Measurements from ENCODE around the gene HS3ST6. TPM values are rescaled to one million over a fixed set of nuclear protein-coding genes. Genes with fewer than 3 reads are reported as not detected.

Gene HS3ST6
- total RNA-seq, 1 donor from 2014 or later: not detected

DNA sequence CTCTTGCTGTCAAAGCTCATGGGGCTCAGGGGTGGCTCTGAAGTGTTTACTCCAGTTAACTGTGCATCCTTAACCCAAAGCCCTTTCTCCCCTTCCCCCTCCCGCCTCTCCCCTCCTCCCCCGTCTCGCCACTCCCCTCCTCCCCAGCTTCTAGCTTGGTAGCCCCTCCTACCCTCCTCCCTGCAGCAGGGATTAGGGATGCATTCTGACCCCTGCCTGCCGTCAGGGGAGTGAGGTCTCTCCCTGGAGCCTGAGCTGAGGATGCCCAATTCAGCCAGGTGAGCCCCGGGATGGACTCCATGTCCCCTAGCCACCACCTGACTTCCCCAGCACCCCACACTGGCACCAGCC is 1.6 kb downstream of the HS3ST6 start:
- no peaks in the 10 kb centered on the region for H3K4me1 Mint-ChIP-seq (ENCODE audit: low read depth)
- intact Hi-C loops (cut with micrococcal nuclease): no loop called here
- H3K4me3 Mint-ChIP-seq: no peak overlapping the region
- H3K27ac Mint-ChIP-seq: no peak overlapping the region
- peaks cover 33% of the 10 kb centered on the region for H3K27me3 Mint-ChIP-seq (ENCODE audit: insufficient read depth)
- no peak for DNase-seq (ENCODE audit: low spot score)
- H3K36me3 Mint-ChIP-seq (ENCODE audit: low read depth): no peaks in the 10 kb centered on the region
- no peaks in the 10 kb centered on the region for H3K9me3 Mint-ChIP-seq

DNA sequence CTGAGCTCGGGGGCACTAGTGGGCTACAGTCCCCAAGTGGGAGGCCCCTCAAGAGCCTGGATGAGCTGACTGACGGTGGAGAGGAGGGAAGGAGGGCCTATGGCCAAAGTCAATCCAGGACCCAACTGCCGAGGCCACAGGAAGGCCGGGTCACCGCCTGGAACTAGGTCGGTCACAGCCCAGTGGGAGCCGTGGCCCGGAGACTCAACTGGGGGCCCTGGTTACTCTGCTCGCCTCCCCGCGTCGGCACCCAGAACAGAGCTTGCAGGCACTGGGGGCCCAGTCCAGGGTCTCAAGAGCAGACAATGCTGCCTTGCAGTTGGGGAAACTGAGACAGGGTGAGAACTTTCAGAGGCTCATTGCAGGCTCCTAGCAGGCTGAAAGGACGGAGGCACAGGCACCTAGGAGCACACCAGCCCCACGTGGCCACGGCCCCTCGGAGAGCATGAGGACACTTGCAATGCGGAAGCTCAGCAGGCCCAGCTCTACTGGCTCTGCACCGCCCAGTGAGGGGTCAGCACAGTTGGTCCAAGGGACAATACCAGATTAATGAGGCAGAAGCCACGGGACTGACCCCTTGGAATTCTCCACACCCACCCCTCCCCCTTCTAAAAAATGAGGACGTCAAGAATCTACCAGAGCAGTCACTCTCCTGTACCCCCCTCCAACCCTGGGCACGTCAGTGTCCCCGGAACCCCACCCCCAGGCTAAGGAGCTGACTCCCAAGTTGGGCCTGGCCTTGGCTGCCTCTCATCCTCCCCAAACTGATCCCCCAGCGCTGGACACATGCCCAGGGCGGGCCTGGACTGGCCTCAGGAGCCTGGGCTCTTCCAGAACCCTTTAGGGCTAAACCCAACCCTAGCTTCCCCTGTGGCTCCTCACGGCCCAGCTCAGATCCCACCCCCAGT is 2.2 kb downstream of the HS3ST6 start:
- no peak for DNase-seq (ENCODE audit: low spot score)
- Mint-ChIP-seq H3K27me3 (ENCODE audit: insufficient read depth) (peaks cover 28% of the 10 kb centered on the region), H3K9me3 (no peaks in the 10 kb centered on the region), H3K36me3 (ENCODE audit: low read depth) (no peaks in the 10 kb centered on the region), H3K4me3 (no peak overlapping the region), H3K27ac (no peak overlapping the region), H3K4me1 (ENCODE audit: low read depth) (no peaks in the 10 kb centered on the region)
- intact Hi-C loops (cut with micrococcal nuclease): no loop called here

DNA sequence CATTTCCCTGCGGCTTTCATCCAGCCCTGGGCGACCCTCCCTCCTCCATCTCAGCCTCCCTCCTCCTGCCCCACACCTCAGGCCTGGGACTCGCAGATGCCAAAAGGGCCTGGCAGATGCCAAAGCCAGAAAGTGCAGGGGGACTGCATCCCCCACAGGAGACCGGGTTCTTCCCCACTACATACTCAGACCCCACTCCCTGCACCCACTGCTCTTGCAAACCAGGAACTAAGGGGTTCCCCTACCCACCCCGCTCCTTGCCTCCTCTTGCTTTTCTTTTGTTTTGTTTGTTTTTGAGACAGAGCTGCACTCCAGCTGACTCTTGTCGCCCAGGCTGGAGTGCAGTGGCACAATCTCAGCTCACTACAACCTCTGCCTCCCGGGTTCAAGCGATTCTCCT is 3.2 kb downstream of the HS3ST6 start:
- no peaks in the 10 kb centered on the region for H3K9me3 Mint-ChIP-seq
- DNase-seq (ENCODE audit: low spot score): no peak
- H3K27ac Mint-ChIP-seq: no peak overlapping the region
- H3K27me3 Mint-ChIP-seq (ENCODE audit: insufficient read depth): peaks cover 22% of the 10 kb centered on the region
- no peaks in the 10 kb centered on the region for H3K36me3 Mint-ChIP-seq (ENCODE audit: low read depth)
- no peak overlapping the region for H3K4me3 Mint-ChIP-seq
- no peaks in the 10 kb centered on the region for H3K4me1 Mint-ChIP-seq (ENCODE audit: low read depth)
- intact Hi-C loops (cut with micrococcal nuclease): no loop called here

DNA sequence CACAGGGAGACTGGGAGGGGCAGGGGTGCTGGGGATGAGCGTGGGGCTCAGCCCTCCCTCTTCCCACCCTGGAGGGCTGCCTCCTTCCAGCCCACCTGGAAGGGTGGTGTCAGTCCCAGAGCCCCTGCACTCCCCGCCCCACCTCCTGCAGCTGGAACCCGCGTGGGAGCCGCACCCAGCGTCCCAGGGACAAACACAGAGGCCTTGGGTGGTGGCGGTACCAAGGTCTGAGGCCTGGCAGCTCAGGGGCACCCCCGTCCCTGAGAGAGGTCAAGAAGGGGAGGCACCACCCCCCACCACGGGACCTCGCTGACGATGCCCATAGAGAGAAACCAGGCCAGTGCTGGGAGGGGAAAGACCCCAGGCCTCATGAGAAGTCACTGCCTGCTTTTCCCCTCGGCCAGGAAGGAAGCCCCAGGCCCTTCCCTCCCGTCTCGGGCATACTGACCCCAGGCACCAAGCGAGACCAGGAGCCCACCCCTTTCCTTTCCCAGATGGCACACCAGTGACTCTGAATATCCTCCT is 4.1 kb downstream of the HS3ST6 start:
- no peaks in the 10 kb centered on the region for H3K4me1 Mint-ChIP-seq (ENCODE audit: low read depth)
- H3K9me3 Mint-ChIP-seq: no peaks in the 10 kb centered on the region
- H3K4me3 Mint-ChIP-seq: no peak overlapping the region

DNA sequence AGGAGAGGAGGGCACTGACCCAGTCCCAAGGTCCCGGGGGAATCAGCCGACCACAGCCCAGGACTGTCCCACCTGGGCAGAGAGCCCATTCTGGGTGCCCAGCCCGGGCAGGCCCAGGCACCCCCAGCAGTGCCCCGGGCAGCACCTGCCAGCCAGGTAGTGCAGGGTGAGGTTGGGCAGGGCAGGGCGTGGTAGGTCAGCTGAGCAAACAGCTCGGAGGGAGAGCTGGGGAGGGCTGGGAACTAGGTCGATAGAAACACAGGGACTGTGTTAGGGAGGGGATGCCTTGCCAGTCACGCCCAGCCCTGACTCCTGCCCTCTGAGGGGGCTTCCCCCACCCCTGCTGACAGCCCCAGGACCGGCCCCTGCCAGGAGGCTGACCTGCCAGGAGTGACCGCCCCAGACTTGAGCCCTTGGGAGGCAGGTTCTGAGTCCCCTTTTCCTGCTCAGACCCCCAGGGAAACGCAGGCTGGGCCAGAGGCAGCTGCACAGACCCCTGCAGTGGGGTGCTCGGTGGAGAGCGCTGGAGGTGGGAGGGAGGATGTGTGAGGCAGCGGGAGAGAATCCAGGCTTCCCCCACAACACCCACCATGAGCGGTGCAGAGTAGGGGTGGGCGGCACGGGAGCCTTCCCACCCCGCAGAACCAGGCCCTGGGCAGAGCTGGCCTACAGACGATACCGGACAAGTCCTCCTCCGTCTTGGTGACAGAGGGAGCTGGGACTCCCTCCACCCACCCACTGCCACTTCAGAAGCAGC is 4.7 kb downstream of the HS3ST6 start:
- intact Hi-C loops (cut with micrococcal nuclease): no loop called here
- DNase-seq (ENCODE audit: low spot score): no peak
- H3K4me1 Mint-ChIP-seq (ENCODE audit: low read depth): no peaks in the 10 kb centered on the region
- no peaks in the 10 kb centered on the region for H3K36me3 Mint-ChIP-seq (ENCODE audit: low read depth)
- no peak overlapping the region for H3K27ac Mint-ChIP-seq
- no peaks in the 10 kb centered on the region for H3K9me3 Mint-ChIP-seq
- peaks cover 21% of the 10 kb centered on the region for H3K27me3 Mint-ChIP-seq (ENCODE audit: insufficient read depth)
- no peak overlapping the region for H3K4me3 Mint-ChIP-seq

More for the DNA sequence above, 4.1 kb downstream of the HS3ST6 start:
- no peaks in the 10 kb centered on the region for H3K36me3 Mint-ChIP-seq (ENCODE audit: low read depth)
- no peak overlapping the region for H3K27ac Mint-ChIP-seq
- intact Hi-C loops (cut with micrococcal nuclease): no loop called here
- H3K27me3 Mint-ChIP-seq (ENCODE audit: insufficient read depth): peaks cover 22% of the 10 kb centered on the region
- no peak for DNase-seq (ENCODE audit: low spot score)

DNA sequence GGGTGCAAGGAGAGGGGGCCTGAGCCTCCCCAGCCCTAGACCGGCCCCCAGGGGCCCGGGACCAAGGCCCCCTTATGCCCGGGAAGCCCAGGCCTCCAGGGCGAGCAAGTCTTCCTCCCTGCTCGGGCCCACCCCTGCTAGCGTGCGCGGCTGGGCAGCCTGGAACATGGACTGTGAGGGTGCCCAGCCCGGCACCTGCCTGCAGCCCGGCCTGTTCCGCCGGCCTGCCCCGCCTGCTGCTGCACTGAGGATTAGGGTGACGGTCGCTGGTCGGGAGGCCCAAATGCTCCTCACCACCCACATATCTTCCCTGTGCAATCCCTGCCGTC is 6.0 kb downstream of the HS3ST6 start:
- Mint-ChIP-seq H3K27me3 (ENCODE audit: insufficient read depth) (peaks cover 21% of the 10 kb centered on the region), H3K27ac (no peak overlapping the region), H3K4me3 (no peak overlapping the region), H3K36me3 (ENCODE audit: low read depth) (no peaks in the 10 kb centered on the region), H3K9me3 (no peaks in the 10 kb centered on the region), H3K4me1 (ENCODE audit: low read depth) (no peaks in the 10 kb centered on the region)
- intact Hi-C loops (cut with micrococcal nuclease): no loop called here
- no peak for DNase-seq (ENCODE audit: low spot score)

DNA sequence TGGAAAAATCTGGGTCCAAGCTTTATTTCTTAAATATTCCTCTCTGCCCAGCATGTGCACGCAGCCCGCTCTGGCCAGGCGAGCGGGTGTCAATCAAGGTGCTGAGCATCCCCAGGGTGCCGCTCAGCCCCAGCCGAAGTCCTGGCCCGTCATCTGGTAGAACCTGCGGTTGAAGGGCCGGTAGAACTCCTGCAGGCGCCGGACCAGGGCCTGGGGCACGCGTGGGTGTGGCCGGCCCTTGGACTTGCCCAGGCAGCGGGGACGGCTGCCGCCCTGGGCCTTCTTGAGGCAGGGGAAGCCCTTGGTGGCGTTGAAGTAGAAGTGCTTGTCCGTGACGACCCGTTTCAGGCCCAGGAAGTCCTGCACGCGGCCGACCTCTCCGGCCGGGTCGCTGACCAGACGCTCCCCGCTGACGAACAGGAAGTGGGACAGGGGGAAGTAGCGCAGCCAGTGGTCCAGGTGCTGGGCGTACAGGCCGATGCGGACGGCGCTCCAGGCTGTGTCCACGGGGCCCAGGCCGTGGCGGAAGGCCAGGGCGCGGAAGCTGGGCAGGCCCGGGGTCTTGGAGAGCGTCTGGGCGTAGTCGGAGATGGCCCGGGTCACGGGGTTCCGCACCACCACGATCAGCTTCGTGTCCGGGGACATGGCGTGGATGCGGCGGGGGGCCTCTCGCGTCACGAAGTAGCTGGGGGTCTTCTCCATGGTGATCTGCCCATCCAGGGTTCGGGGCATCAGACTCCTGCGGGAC is 6.6 kb downstream of the HS3ST6 start:
- peaks cover 15% of the 10 kb centered on the region for H3K27me3 Mint-ChIP-seq (ENCODE audit: insufficient read depth)
- H3K4me1 Mint-ChIP-seq (ENCODE audit: low read depth): no peaks in the 10 kb centered on the region
- H3K9me3 Mint-ChIP-seq: no peaks in the 10 kb centered on the region
- H3K36me3 Mint-ChIP-seq (ENCODE audit: low read depth): no peaks in the 10 kb centered on the region
- no peak for DNase-seq (ENCODE audit: low spot score)
- H3K27ac Mint-ChIP-seq: no peak overlapping the region
- no peak overlapping the region for H3K4me3 Mint-ChIP-seq
- intact Hi-C loops (cut with micrococcal nuclease): no loop called here

DNA sequence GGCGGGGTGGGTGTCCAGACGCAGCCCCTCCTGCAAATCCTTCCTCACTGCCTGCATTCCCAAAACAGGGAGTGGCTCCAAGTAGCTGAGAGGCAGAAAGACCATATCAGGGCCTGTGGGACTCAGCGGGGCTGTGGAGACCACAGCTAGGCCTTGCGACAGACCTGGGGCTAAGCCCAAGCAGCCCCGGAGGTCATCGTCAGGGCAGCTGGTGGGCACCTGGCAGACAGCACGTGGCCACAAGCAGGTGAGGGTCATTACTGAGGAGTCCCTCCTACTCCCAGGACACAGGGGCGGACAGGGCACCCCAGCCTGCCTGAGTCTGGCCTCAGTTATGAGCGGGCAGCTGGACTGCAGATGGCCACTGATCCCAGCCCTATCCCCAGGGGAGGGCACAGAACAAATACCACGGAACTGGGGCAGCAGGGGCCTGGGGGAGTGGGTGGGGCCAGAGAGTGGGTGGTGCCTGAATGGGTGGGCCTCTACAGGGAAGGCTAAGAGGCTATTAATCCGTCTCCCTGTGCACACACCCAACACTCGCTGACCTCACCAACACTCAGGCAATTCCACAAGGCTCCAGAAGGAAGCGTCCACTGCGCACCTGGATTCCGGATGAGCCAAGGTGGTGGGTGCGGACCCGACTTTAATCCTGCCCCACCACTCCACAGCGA is 8.5 kb downstream of the HS3ST6 start:
- H3K36me3 Mint-ChIP-seq (ENCODE audit: low read depth): no peaks in the 10 kb centered on the region
- no peak overlapping the region for H3K27ac Mint-ChIP-seq
- no peaks in the 10 kb centered on the region for H3K4me1 Mint-ChIP-seq (ENCODE audit: low read depth)
- DNase-seq (ENCODE audit: low spot score): no peak
- H3K4me3 Mint-ChIP-seq: no peak overlapping the region
- H3K9me3 Mint-ChIP-seq: no peaks in the 10 kb centered on the region
- H3K27me3 Mint-ChIP-seq (ENCODE audit: insufficient read depth): peaks cover 4% of the 10 kb centered on the region
- intact Hi-C loops (cut with micrococcal nuclease): no loop called here

DNA sequence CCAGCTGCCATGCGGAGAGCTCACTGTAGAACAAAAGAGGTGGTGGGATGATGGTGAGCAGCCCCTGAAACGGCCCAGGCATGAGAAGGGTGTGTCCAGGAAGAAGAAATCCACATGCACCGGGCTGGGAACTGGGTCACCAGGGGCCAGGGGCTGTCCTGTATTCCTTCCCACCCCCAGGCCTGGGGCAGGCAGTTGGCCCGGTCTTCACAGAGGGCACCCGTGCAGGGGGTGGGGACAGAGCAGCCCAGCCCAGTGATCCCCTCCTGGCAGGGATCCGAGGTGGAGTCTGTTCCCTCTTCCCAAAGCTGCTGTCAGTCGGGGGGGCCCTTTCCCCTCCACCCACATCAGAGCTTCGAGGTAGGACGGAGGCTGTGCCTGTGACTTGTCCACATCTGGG is 9.2 kb downstream of the HS3ST6 start:
- no peak overlapping the region for H3K4me3 Mint-ChIP-seq
- no peaks in the 10 kb centered on the region for H3K36me3 Mint-ChIP-seq (ENCODE audit: low read depth)
- intact Hi-C loops (cut with micrococcal nuclease): no loop called here
- H3K4me1 Mint-ChIP-seq (ENCODE audit: low read depth): no peaks in the 10 kb centered on the region
- no peak for DNase-seq (ENCODE audit: low spot score)
- H3K27ac Mint-ChIP-seq: no peak overlapping the region
- no peaks in the 10 kb centered on the region for H3K9me3 Mint-ChIP-seq
- H3K27me3 Mint-ChIP-seq (ENCODE audit: insufficient read depth): peaks cover 4% of the 10 kb centered on the region

DNA sequence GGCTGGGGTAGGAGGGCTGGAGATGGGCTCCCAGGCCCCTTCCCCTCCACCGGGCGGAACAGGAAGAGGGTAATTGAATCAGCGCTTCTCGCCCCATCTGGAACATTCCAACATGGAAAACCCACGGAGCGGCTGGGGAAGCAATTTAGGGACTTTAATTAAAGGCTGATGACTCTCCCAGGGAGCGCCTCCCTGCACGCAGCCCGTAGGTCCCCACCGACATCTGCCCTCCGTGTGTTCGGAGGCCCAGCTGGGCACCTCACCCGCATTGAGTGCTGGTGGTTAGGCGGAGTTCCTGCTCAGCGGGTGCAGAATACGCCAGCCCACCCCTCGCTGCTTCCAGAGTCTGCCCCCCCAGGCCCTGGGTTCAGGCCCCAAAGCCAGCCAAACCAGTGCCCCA is 10.0 kb downstream of the HS3ST6 start:
- H3K9me3 Mint-ChIP-seq: no peaks in the 10 kb centered on the region
- H3K36me3 Mint-ChIP-seq (ENCODE audit: low read depth): no peaks in the 10 kb centered on the region
- peaks cover 4% of the 10 kb centered on the region for H3K27me3 Mint-ChIP-seq (ENCODE audit: insufficient read depth)
- intact Hi-C loops (cut with micrococcal nuclease): no loop called here
- H3K27ac Mint-ChIP-seq: no peak overlapping the region
- no peak overlapping the region for H3K4me3 Mint-ChIP-seq
- no peak for DNase-seq (ENCODE audit: low spot score)
- H3K4me1 Mint-ChIP-seq (ENCODE audit: low read depth): no peaks in the 10 kb centered on the region

DNA sequence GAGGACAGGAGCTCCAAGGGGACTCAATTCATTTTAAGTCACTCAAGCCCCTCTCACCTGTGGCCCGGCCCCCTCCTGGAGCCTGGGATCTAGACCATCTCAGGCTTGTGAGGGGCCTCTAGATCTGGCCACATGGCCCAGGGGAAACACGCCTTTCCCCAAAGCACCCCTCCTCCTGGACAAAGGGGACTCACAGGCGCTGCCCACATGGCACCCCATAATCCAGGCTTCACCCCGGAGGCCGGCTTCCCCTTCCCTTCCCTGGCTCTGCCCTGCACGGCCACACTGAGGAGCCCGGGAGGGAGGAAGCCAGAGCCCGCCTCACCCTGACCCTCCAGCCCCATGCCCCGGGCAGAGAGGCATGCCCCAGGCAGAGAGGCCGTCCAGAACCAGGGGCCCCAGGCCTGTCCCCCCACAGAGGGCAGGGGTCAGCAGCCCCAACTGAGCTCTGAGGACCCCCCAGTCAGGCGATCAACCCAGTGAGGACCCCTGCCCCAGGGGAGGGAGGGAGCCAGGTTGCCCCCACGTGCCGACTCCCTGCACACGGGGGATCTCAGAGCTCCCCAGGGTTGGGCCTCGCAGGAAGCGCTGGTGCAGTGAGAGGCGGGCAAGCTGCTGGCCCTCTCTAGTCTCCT is 10.9 kb downstream of the HS3ST6 start:
- H3K9me3 Mint-ChIP-seq: no peaks in the 10 kb centered on the region
- no peaks in the 10 kb centered on the region for H3K36me3 Mint-ChIP-seq (ENCODE audit: low read depth)
- H3K4me3 Mint-ChIP-seq: no peak overlapping the region
- H3K4me1 Mint-ChIP-seq (ENCODE audit: low read depth): no peaks in the 10 kb centered on the region
- intact Hi-C loops (cut with micrococcal nuclease): no loop called here
- H3K27ac Mint-ChIP-seq: no peak overlapping the region
- no peak for DNase-seq (ENCODE audit: low spot score)
- H3K27me3 Mint-ChIP-seq (ENCODE audit: insufficient read depth): peaks cover 4% of the 10 kb centered on the region

DNA sequence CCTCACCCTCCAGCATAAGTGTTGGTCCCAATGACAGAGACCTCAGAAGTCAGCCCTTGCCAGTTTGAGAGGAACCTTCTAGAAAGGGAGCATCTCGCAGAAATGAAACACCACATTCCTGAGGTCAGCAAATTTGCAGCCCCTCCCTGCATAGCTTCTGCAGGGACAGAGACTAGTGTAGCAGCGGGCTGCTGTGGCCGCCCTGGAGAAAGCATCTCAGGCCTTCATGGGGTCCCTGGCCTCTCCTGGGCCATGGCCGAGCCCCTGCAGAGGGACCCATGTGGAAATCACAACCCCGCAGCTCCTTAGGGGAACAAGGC is 11.4 kb downstream of the HS3ST6 start:
- intact Hi-C loops (cut with micrococcal nuclease): no loop called here
- Mint-ChIP-seq H3K27me3 (ENCODE audit: insufficient read depth) (peaks cover 4% of the 10 kb centered on the region), H3K4me1 (ENCODE audit: low read depth) (no peaks in the 10 kb centered on the region), H3K9me3 (no peaks in the 10 kb centered on the region), H3K27ac (no peak overlapping the region), H3K4me3 (no peak overlapping the region), H3K36me3 (ENCODE audit: low read depth) (no peaks in the 10 kb centered on the region)
- no peak for DNase-seq (ENCODE audit: low spot score)
